ENCODE measurements around the gene MARCHF6. TPM values are rescaled to one million over a fixed set of nuclear protein-coding genes. Genes with fewer than 3 reads are reported as not detected.
"Not testable (repeated sequence)": the region's sequence is repeated elsewhere in the genome, so short reads cannot be mapped to it uniquely, and the experiment has no call there.

The MARCHF6 gene
- total and polyA plus RNA-seq, 2 experiments from 2014 or later, result 70.9 to 91.1 TPM

DNA sequence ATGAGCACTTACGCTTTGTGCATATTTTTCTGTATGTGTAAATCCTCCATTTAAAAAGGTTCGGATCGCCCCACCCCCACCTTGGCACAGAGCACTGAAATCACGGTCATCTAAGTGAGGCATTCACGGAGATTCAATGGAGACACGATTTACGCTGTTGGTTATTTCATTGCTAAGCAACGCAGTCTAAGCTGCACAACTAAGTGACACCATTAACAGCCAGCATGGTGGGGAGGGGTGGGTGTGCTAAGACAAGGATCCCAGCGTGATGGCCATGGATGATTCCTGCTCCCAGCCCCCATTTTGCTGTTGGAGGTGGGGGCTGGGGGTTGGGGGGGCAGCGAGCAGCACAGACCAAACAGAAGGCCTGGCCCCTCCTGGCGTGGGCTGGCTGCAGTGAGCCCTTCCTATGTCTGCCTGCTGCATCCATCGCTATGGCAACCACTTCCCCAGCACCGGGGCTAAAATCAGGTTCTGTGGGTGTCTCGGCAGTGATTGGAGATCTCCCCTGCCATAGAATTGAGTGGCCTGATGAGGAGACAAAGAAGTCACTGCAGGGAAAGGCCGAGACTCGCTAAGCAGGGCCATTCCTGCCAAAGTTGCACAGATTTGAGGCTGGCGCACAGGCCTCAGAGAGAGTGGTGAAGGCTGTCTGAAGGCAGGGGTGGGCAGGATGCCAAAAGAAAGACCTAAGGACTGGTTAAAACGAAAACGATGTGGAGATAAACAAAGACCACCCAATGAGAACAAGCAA, 14.3 kb upstream of the MARCHF6 start:
- H3K9me2 ChIP-seq (replicated peaks; ENCODE audit: insufficient read depth), result no peaks in the 10 kb centered on the region
- no peak for DNase-seq (ENCODE audit: low spot score)
- no peaks in the 10 kb centered on the region for H3K9me3 ChIP-seq (ENCODE audit: low read depth)
- no peak overlapping the region for H3K4me2 ChIP-seq
- H4K20me1 ChIP-seq (ENCODE audit: insufficient read depth, poor library complexity, severe bottlenecking), result no peaks in the 10 kb centered on the region
- H2AFZ ChIP-seq, result no peak overlapping the region
- WGBS (ENCODE audit: low lambda C conversion rate, missing lambda C conversion rate), result 78% methylated on average over 18 of the region's 19 CpGs
- peaks cover 8% of the 10 kb centered on the region for H3K27me3 ChIP-seq
- no peaks in the 10 kb centered on the region for H3K36me3 ChIP-seq (replicated peaks; ENCODE audit: insufficient read depth, low read depth)
- no peaks in the 10 kb centered on the region for H3K4me1 ChIP-seq (ENCODE audit: insufficient read depth)
- no peak overlapping the region for H3K4me3 ChIP-seq
- TF ChIP-seq, protein P1, sequence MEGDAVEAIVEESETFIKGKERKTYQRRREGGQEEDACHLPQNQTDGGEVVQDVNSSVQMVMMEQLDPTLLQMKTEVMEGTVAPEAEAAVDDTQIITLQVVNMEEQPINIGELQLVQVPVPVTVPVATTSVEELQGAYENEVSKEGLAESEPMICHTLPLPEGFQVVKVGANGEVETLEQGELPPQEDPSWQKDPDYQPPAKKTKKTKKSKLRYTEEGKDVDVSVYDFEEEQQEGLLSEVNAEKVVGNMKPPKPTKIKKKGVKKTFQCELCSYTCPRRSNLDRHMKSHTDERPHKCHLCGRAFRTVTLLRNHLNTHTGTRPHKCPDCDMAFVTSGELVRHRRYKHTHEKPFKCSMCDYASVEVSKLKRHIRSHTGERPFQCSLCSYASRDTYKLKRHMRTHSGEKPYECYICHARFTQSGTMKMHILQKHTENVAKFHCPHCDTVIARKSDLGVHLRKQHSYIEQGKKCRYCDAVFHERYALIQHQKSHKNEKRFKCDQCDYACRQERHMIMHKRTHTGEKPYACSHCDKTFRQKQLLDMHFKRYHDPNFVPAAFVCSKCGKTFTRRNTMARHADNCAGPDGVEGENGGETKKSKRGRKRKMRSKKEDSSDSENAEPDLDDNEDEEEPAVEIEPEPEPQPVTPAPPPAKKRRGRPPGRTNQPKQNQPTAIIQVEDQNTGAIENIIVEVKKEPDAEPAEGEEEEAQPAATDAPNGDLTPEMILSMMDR (IDR thresholded peaks at IDR 0.05; ENCODE audit: poor library complexity), result no peak
- TF ChIP-seq EZH2phosphoT487 (IDR thresholded peaks at IDR 0.05; ENCODE audit: low read depth, severe bottlenecking, unreplicated experiment) (no peak), EZH2 (IDR thresholded peaks at IDR 0.05; ENCODE audit: borderline replicate concordance) (no peak)
- H3K27ac ChIP-seq, result no peak overlapping the region
- H3K79me2 ChIP-seq, result no peaks in the 10 kb centered on the region

DNA sequence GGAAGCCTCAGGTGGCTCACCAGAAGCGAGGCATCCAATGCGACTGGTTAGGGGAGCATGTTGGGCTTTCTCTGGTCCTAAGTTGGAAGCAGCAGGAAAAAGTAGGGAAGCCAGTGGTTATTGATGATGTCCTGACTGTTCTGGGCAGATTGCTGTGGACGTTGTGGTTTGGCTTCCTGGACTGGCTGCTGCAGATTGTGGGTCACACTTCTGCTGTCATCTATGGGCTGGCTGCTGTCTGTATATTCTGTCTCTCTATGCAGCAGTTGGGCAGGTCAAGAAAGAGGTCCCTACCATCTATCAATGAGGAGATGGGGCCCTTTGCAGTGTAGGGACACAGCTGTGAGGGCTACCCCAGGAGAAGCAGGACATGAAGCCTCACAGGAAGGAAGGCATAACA, 13.5 kb upstream of the MARCHF6 start:
- H3K27me3 ChIP-seq, result peaks cover 1% of the 10 kb centered on the region
- H3K9me3 ChIP-seq (ENCODE audit: low read depth), result no peaks in the 10 kb centered on the region
- H3K4me2 ChIP-seq, result no peak overlapping the region
- TF ChIP-seq EZH2 (IDR thresholded peaks at IDR 0.05; ENCODE audit: borderline replicate concordance) (no peak), EZH2phosphoT487 (IDR thresholded peaks at IDR 0.05; ENCODE audit: low read depth, severe bottlenecking, unreplicated experiment) (no peak)
- TF ChIP-seq, protein P1 (IDR thresholded peaks at IDR 0.05; ENCODE audit: poor library complexity), result no peak
- no peaks in the 10 kb centered on the region for H3K4me1 ChIP-seq (ENCODE audit: insufficient read depth)
- DNase-seq (ENCODE audit: low spot score), result no peak
- H4K20me1 ChIP-seq (ENCODE audit: insufficient read depth, poor library complexity, severe bottlenecking), result no peaks in the 10 kb centered on the region
- no peak overlapping the region for H3K27ac ChIP-seq
- H3K4me3 ChIP-seq, result no peak overlapping the region
- no peak overlapping the region for H2AFZ ChIP-seq
- H3K9me2 ChIP-seq (replicated peaks; ENCODE audit: insufficient read depth), result no peaks in the 10 kb centered on the region
- H3K36me3 ChIP-seq (replicated peaks; ENCODE audit: insufficient read depth, low read depth), result no peaks in the 10 kb centered on the region
- WGBS (ENCODE audit: low lambda C conversion rate, missing lambda C conversion rate), result 86% methylated on average over 3 of the region's 3 CpGs
- H3K79me2 ChIP-seq, result no peaks in the 10 kb centered on the region

DNA sequence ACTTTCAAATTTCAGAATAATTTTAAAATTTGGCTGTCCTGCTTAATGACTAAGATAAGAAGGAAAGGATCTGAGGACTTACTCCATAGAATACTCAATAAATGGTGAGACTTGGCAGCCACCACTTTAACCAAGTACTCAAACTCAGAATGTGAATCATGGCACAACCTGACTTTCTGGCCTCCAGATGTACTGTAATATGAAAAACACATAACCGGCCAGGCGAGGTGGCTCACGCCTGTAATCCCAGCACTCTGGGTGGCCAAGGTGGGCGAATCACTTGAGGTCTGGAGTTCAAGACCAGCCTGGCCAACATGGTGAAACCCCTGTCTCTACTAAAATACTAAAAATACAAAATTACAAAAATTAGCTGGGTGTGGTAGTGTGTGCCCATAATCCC, 10.0 kb upstream of the MARCHF6 start:
- no peak overlapping the region for H3K27ac ChIP-seq
- H3K4me1 ChIP-seq (ENCODE audit: insufficient read depth), result no peaks in the 10 kb centered on the region
- H4K20me1 ChIP-seq (ENCODE audit: insufficient read depth, poor library complexity, severe bottlenecking), result no peaks in the 10 kb centered on the region
- TF ChIP-seq EZH2phosphoT487 (IDR thresholded peaks at IDR 0.05; ENCODE audit: low read depth, severe bottlenecking, unreplicated experiment) (no peak), EZH2 (IDR thresholded peaks at IDR 0.05; ENCODE audit: borderline replicate concordance) (no peak)
- TF ChIP-seq, protein P1 (IDR thresholded peaks at IDR 0.05; ENCODE audit: poor library complexity), result no peak
- H3K36me3 ChIP-seq (replicated peaks; ENCODE audit: insufficient read depth, low read depth), result no peaks in the 10 kb centered on the region
- no peak overlapping the region for H3K4me3 ChIP-seq
- DNase-seq (ENCODE audit: low spot score), result no peak
- H2AFZ ChIP-seq, result no peak overlapping the region
- H3K4me2 ChIP-seq, result no peak overlapping the region
- H3K9me3 ChIP-seq (ENCODE audit: low read depth), result no peaks in the 10 kb centered on the region
- WGBS (ENCODE audit: low lambda C conversion rate, missing lambda C conversion rate), result 94% methylated on average over 4 of the region's 4 CpGs
- no peaks in the 10 kb centered on the region for H3K9me2 ChIP-seq (replicated peaks; ENCODE audit: insufficient read depth)
- H3K27me3 ChIP-seq, result no peaks in the 10 kb centered on the region
- H3K79me2 ChIP-seq, result no peaks in the 10 kb centered on the region

DNA sequence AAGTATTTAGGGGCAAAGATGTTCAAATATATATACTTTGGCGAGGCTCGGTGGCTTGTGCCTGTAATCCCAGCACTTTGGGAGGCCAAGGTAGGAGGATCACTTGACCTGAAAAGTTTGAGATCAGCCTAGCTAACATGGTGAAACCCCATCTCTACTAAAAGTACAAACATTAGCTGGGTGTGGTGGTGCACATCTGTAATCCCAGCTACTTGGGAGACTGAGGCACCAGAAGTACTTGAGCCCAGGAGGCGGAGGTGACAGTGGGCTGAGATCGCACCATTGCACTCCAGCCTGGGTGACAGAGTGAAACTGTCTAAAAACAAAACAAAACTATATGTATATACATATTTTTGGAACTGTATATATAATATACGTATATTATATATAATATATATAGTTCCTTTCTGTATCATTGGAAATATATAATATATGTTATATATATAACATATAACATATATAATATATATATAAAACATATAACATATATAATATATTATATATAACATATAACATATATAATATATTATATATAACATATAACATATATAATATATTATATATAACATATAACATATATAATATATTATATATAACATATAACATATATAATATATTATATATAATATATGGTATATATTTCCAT, 8.9 kb upstream of the MARCHF6 start:
- 98% methylated on average over 5 of the region's 5 CpGs for WGBS (ENCODE audit: low lambda C conversion rate, missing lambda C conversion rate)
- not testable (repeated sequence) for H3K27ac ChIP-seq

More for the DNA sequence above, 8.9 kb upstream of the MARCHF6 start:
- not testable (repeated sequence) for H3K27me3 ChIP-seq; H3K4me1 ChIP-seq (ENCODE audit: insufficient read depth); DNase-seq (ENCODE audit: low spot score); H2AFZ ChIP-seq; H3K9me2 ChIP-seq (replicated peaks; ENCODE audit: insufficient read depth); H3K36me3 ChIP-seq (replicated peaks; ENCODE audit: insufficient read depth, low read depth); H3K79me2 ChIP-seq; H3K4me2 ChIP-seq; H3K9me3 ChIP-seq (ENCODE audit: low read depth); H4K20me1 ChIP-seq (ENCODE audit: insufficient read depth, poor library complexity, severe bottlenecking); H3K4me3 ChIP-seq

All from hepatocyte (in vitro differentiated cells).